GM18951 (cell line): ENCODE results near the gene PARD3B.

Experiments
- POLR2A ChIP-seq: IDR thresholded peaks from 4 replicates; pipeline ENCODE4 v1.6.1; 2011; ENCODE audit warnings: mild to moderate bottlenecking; ENCODE audit not compliant: insufficient read length, insufficient read depth; ENCODE audit errors: extremely low read depth
- in situ Hi-C: fragments of 300-500 bp; cut with MboI; formaldehyde crosslinking; loops from one replicate; pipeline ENCODE4 v1.12.0; 2022; ENCODE audit warnings: low sequenced_read_pairs, mixed read lengths, inconsistent platforms; ENCODE audit not compliant: unreplicated experiment

Gene PARD3B

GRCh38 chr2:204770735-204771134, 225.5 kb downstream of the PARD3B start:
- TF ChIP-seq POLR2A, result no peak
- in situ Hi-C loops, result no loop called here

GRCh38 chr2:204771721-204772120, 226.4 kb downstream of the PARD3B start:
- in situ Hi-C loops, result no loop called here
- TF ChIP-seq POLR2A, result no peak

GRCh38 chr2:204772546-204772945, 227.3 kb downstream of the PARD3B start:
- in situ Hi-C loops, result no loop called here
- no peak for TF ChIP-seq POLR2A

GRCh38 chr2:204775766-204776165, 230.5 kb downstream of the PARD3B start:
- in situ Hi-C loops, result no loop called here

GRCh38 chr2:204776781-204777559, 231.7 kb downstream of the PARD3B start:
- in situ Hi-C loops, result no loop called here
- TF ChIP-seq POLR2A, result no peak

More at GRCh38 chr2:204775766-204776165, 230.5 kb downstream of the PARD3B start:
- no peak for TF ChIP-seq POLR2A

- in situ Hi-C loops, result no loop called here
- no peak for TF ChIP-seq POLR2A
Measured at GRCh38 chr2:204779771-204780170, 234.5 kb downstream of the PARD3B start.

- in situ Hi-C loops, result no loop called here
- TF ChIP-seq POLR2A, result no peak
Measured at GRCh38 chr2:204781941-204782340, 236.7 kb downstream of the PARD3B start.

- TF ChIP-seq POLR2A, result no peak
- in situ Hi-C loops, result no loop called here
Measured at GRCh38 chr2:204790076-204790475, 244.8 kb downstream of the PARD3B start.

GRCh38 chr2:204791230-204791629, 246.0 kb downstream of the PARD3B start:
- in situ Hi-C loops, result no loop called here
- TF ChIP-seq POLR2A, result no peak

- in situ Hi-C loops, result no loop called here
- no peak for TF ChIP-seq POLR2A
Measured at GRCh38 chr2:204794624-204795023, 249.3 kb downstream of the PARD3B start.

- TF ChIP-seq POLR2A, result no peak
- in situ Hi-C loops, result no loop called here
Measured at GRCh38 chr2:204795156-204795555, 249.9 kb downstream of the PARD3B start.

- no peak for TF ChIP-seq POLR2A
Measured at GRCh38 chr2:204796581-204796980, 251.3 kb downstream of the PARD3B start.

GRCh38 chr2:204799791-204800190, 254.5 kb downstream of the PARD3B start:
- no peak for TF ChIP-seq POLR2A
- in situ Hi-C loops, result no loop called here

More at GRCh38 chr2:204796581-204796980, 251.3 kb downstream of the PARD3B start:
- in situ Hi-C loops, result no loop called here

- TF ChIP-seq POLR2A, result no peak
- in situ Hi-C loops, result no loop called here
Measured at GRCh38 chr2:204808494-204808893, 263.2 kb downstream of the PARD3B start.
